Heart left ventricle (tissue), 13 donors: Measurements from ENCODE around the gene COL15A1.

Experiments
- POLR2A ChIP-seq, 2 donors: fragments of 450-650 bp; IDR thresholded peaks; one replicate each; pipeline ENCODE4 v1.6.1; 2017; ENCODE audit warnings: antibody characterized with exemption in 2 of 2, mild to moderate bottlenecking in 2 of 2, moderate library complexity in 2 of 2
- TF ChIP-seq, protein P1 (sequence below), 12 donors: fragments of 200-600 bp; sonication (generic) in 4 of 12; IDR thresholded peaks; one replicate each; pipeline versions ENCODE4 v1.5.0 to v1.8.0; 2018 to 2022; ENCODE audit warnings: antibody characterized with exemption in 12 of 12, mild to moderate bottlenecking in 5 of 12
- donor health status: ischemic (EF 13 %, LVEDD 7.1; RV severe dilation, severe dysfunction).
- donor health status: DM: no; HTN: yes; CAD: no.
- donor health status: DM: no; HTN: no; CAD: no.
- donor health status: ischemic (EF 25% LVEDD 6.9; RV normal size, moderate dysfunction).
- donor health status: ischemic (EF 25% LVEDD 5.7; RV mildly dilated, moderate dysfunction).
- donor health status: ischemic (EF 35%, LVEDD 5.7; RV mildly dilated, moderate dysfunction).
- donor health status: nonischemic (EF 11% LVEDD 7.7; RV severe dilation, severe dysfunction).
- donor health status: DM: yes; HTN: yes; CAD: no.
- donor health status: PGD.
- donor health status: ischemic (EF 29% LVEDD 5.4; RV normal size, mild dysfunction).
- donor health status: nonischemic (EF 23%, LVEDD 6.1; RV moderate dilation, normal function).

DNA sequence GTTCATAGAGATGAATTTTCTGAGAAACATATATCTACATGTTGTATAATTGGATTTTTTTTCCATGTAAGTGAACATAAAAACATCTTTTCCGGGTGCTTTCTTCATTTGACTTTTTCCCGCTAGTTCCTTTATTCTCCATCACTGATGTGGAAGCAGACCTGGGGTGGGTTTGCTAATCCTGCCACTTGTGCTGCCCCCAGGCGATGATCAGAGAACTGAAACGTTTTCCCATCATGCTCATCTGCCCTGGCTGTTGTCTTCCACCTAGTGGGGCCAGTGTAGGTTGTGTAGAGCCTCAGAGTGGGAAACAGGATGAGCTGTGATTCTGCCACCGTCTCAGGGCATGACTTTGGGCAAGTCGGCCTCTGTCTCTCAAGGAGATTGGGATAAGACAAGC, 127.0 kb downstream of the COL15A1 start:
- TF ChIP-seq, protein P1, sequence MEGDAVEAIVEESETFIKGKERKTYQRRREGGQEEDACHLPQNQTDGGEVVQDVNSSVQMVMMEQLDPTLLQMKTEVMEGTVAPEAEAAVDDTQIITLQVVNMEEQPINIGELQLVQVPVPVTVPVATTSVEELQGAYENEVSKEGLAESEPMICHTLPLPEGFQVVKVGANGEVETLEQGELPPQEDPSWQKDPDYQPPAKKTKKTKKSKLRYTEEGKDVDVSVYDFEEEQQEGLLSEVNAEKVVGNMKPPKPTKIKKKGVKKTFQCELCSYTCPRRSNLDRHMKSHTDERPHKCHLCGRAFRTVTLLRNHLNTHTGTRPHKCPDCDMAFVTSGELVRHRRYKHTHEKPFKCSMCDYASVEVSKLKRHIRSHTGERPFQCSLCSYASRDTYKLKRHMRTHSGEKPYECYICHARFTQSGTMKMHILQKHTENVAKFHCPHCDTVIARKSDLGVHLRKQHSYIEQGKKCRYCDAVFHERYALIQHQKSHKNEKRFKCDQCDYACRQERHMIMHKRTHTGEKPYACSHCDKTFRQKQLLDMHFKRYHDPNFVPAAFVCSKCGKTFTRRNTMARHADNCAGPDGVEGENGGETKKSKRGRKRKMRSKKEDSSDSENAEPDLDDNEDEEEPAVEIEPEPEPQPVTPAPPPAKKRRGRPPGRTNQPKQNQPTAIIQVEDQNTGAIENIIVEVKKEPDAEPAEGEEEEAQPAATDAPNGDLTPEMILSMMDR (IDR thresholded peaks at IDR 0.05): no peak
- no peak for TF ChIP-seq POLR2A (IDR thresholded peaks at IDR 0.05)
